ENCODE data around the gene SHC2. TPM values are rescaled to one million over a fixed set of nuclear protein-coding genes. Genes with fewer than 3 reads are reported as not detected.

The SHC2 gene
- total RNA-seq, 2 experiments from 2014 or later, result 0.36 to 0.42 TPM

- H3K9me3 ChIP-seq (ENCODE audit: control insufficient read depth in 1 of 2, insufficient read depth in 1 of 2, low read length in 2 of 2), result peaks cover 0 to 6% of the 10 kb centered on the region in 2 experiments
- Mint-ChIP-seq H3K27ac (no peak overlapping the region), H3K27me3 (peaks cover 63% of the 10 kb centered on the region), H3K4me1 (ENCODE audit: low read depth) (no peaks in the 10 kb centered on the region), H3K9me3 (no peaks in the 10 kb centered on the region), H3K4me3 (no peak overlapping the region), H3K36me3 (ENCODE audit: low read depth) (no peaks in the 10 kb centered on the region)
- ChIA-PET POLR2A (no interaction called here), CTCF (no interaction called here)
- no peak for DNase-seq
- ATAC-seq (ENCODE audit: poor library complexity), result no peak
- no peak for TF ChIP-seq CTCF (IDR thresholded peaks at IDR 0.05)
- no peaks in the 10 kb centered on the region for H3K36me3 ChIP-seq (ENCODE audit: insufficient read depth, low read length)
- H3K4me1 ChIP-seq (ENCODE audit: insufficient read depth, low read length), result no peaks in the 10 kb centered on the region
- intact Hi-C loops (cut with DNase I, micrococcal nuclease), result no loop called here
- H3K4me3 ChIP-seq (ENCODE audit: low read length), result no peak overlapping the region
- H3K27me3 ChIP-seq (ENCODE audit: control insufficient read depth in 1 of 2, insufficient read depth in 2 of 2, low read length in 2 of 2), result peaks cover 5 to 18% of the 10 kb centered on the region in 2 experiments
- no peak overlapping the region for H3K27ac ChIP-seq (ENCODE audit: low read depth in 1 of 2, low read length in 2 of 2)
Observed at GRCh38 chr19:369876-370275, 91.0 kb downstream of the SHC2 start.

GRCh38 chr19:369256-369655 is 91.6 kb downstream of the SHC2 start:
- Mint-ChIP-seq H3K27ac (no peak overlapping the region), H3K36me3 (ENCODE audit: low read depth) (no peaks in the 10 kb centered on the region), H3K27me3 (peaks cover 64% of the 10 kb centered on the region), H3K9me3 (no peaks in the 10 kb centered on the region), H3K4me1 (ENCODE audit: low read depth) (no peaks in the 10 kb centered on the region), H3K4me3 (no peak overlapping the region)
- ChIA-PET CTCF (no interaction called here), POLR2A (no interaction called here)
- DNase-seq (no peak), ATAC-seq (ENCODE audit: poor library complexity) (no peak)
- peaks cover 5 to 18% of the 10 kb centered on the region in 2 experiments for H3K27me3 ChIP-seq (ENCODE audit: control insufficient read depth in 1 of 2, insufficient read depth in 2 of 2, low read length in 2 of 2)
- no peak overlapping the region for H3K4me3 ChIP-seq (ENCODE audit: low read length)
- H3K36me3 ChIP-seq (ENCODE audit: insufficient read depth, low read length), result no peaks in the 10 kb centered on the region
- intact Hi-C loops (cut with DNase I, micrococcal nuclease), result no loop called here
- H3K4me1 ChIP-seq (ENCODE audit: insufficient read depth, low read length), result no peaks in the 10 kb centered on the region
- H3K27ac ChIP-seq (ENCODE audit: low read depth in 1 of 2, low read length in 2 of 2), result no peak overlapping the region
- H3K9me3 ChIP-seq (ENCODE audit: control insufficient read depth in 1 of 2, insufficient read depth in 1 of 2, low read length in 2 of 2), result peaks cover 0 to 6% of the 10 kb centered on the region in 2 experiments
- TF ChIP-seq CTCF (IDR thresholded peaks at IDR 0.05), result no peak

- Mint-ChIP-seq H3K36me3 (ENCODE audit: low read depth) (no peaks in the 10 kb centered on the region), H3K27ac (no peak overlapping the region), H3K27me3 (peaks cover 63% of the 10 kb centered on the region), H3K4me3 (no peak overlapping the region), H3K9me3 (no peaks in the 10 kb centered on the region), H3K4me1 (ENCODE audit: low read depth) (no peaks in the 10 kb centered on the region)
- Histone ChIP-seq H3K9me3 (ENCODE audit: control insufficient read depth in 1 of 2, insufficient read depth in 1 of 2, low read length in 2 of 2) (peaks cover 0 to 6% of the 10 kb centered on the region in 2 experiments), H3K4me3 (ENCODE audit: low read length) (no peak overlapping the region), H3K36me3 (ENCODE audit: insufficient read depth, low read length) (no peaks in the 10 kb centered on the region), H3K4me1 (ENCODE audit: insufficient read depth, low read length) (no peaks in the 10 kb centered on the region), H3K27me3 (ENCODE audit: control insufficient read depth in 1 of 2, insufficient read depth in 2 of 2, low read length in 2 of 2) (peaks cover 5 to 15% of the 10 kb centered on the region in 2 experiments), H3K27ac (ENCODE audit: low read depth in 1 of 2, low read length in 2 of 2) (no peak overlapping the region)
- intact Hi-C loops (cut with DNase I, micrococcal nuclease), result no loop called here
- CTCF ChIA-PET, result no interaction called here
- DNase-seq (no peak), ATAC-seq (ENCODE audit: poor library complexity) (no peak)
- POLR2A ChIA-PET, result no interaction called here
- TF ChIP-seq CTCF (IDR thresholded peaks at IDR 0.05), result no peak
Observed at GRCh38 chr19:368630-369024, 92.2 kb downstream of the SHC2 start.

All from CD4-positive, alpha-beta T cell (primary cell).